Measurements from ENCODE around the gene SPATA33.

The SPATA33 gene

GRCh38 chr16:89613954-89614459 is 43.6 kb upstream of the SPATA33 start:
- no peak for DNase-seq (ENCODE audit: extremely low spot score)
- ChIA-PET POLR2A (interaction anchor here (1.0 to 1.5 kb wide), 3 partner anchors 41 to 49 kb away, joined by 3 to 4 read pairs (median 3); no protein-coding TSS in a partner anchor), CTCF (interaction anchor here (1.3 to 2.1 kb wide), 2 partner anchors 19 to 27 kb away, joined by 4 to 8 read pairs; no protein-coding TSS in a partner anchor)
- no peak for TF ChIP-seq HDGF (IDR thresholded peaks at IDR 0.05; ENCODE audit: borderline replicate concordance)
- no peak for TF ChIP-seq LEF1 (IDR thresholded peaks at IDR 0.05; ENCODE audit: borderline replicate concordance)
- TF ChIP-seq SP1 (IDR thresholded peaks at IDR 0.05), result no peak
- no peak for TF ChIP-seq TARDBP (IDR thresholded peaks at IDR 0.05)
- no peak for TF ChIP-seq FOXM1 (IDR thresholded peaks at IDR 0.05; ENCODE audit: borderline replicate concordance)
- no peak for TF ChIP-seq CTBP1 (IDR thresholded peaks at IDR 0.05; ENCODE audit: borderline replicate concordance)
- no peak for TF ChIP-seq NFRKB (IDR thresholded peaks at IDR 0.05)
- no peak for TF ChIP-seq ARNT (IDR thresholded peaks at IDR 0.05)
- no peak for TF ChIP-seq FOXK2 (IDR thresholded peaks at IDR 0.05)
- no peak for TF ChIP-seq ELF4 (IDR thresholded peaks at IDR 0.05)

DNA sequence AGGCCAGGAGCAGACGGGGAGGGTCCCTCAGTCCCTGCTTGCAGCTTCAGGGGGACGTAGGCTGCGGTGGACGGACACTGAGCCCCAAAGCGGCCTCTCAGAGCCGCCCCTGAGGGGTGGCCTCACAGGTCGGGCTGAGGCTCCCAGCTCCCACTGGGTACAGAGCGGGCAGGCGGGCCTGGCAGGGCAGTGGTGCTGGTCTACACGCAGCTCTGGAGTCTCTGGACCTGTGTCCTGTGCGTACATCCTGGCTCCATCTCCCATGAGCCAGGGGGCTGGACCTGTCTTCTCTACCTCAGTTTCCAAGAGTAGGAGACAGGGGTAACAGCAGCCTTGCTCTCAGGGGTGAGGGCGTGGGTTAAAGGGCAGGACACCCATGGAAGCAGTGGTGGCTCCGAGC is 42.5 kb upstream of the SPATA33 start:
- no peak for DNase-seq (ENCODE audit: extremely low spot score)
- no peak for TF ChIP-seq LEF1 (IDR thresholded peaks at IDR 0.05; ENCODE audit: borderline replicate concordance)
- TF ChIP-seq FOXM1 (IDR thresholded peaks at IDR 0.05; ENCODE audit: borderline replicate concordance), result no peak
- TF ChIP-seq NFRKB (IDR thresholded peaks at IDR 0.05), result no peak
- TF ChIP-seq FOXK2 (IDR thresholded peaks at IDR 0.05), result no peak
- TF ChIP-seq, protein P1, sequence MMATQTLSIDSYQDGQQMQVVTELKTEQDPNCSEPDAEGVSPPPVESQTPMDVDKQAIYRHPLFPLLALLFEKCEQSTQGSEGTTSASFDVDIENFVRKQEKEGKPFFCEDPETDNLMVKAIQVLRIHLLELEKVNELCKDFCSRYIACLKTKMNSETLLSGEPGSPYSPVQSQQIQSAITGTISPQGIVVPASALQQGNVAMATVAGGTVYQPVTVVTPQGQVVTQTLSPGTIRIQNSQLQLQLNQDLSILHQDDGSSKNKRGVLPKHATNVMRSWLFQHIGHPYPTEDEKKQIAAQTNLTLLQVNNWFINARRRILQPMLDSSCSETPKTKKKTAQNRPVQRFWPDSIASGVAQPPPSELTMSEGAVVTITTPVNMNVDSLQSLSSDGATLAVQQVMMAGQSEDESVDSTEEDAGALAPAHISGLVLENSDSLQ (IDR thresholded peaks at IDR 0.05), result no peak
- TF ChIP-seq FOXA1 (IDR thresholded peaks at IDR 0.05), result no peak
- TF ChIP-seq BHLHE40 (IDR thresholded peaks at IDR 0.05; ENCODE audit: borderline replicate concordance), result no peak
- TF ChIP-seq ELF4 (IDR thresholded peaks at IDR 0.05), result no peak
- TF ChIP-seq TARDBP (IDR thresholded peaks at IDR 0.05), result no peak
- TF ChIP-seq SUZ12 (IDR thresholded peaks at IDR 0.05), result no peak
- TF ChIP-seq SP1 (IDR thresholded peaks at IDR 0.05), result no peak
- no peak for TF ChIP-seq ARNT (IDR thresholded peaks at IDR 0.05)
- TF ChIP-seq L3MBTL2 (conservative IDR thresholded peaks at IDR 0.05), result no peak
- TF ChIP-seq HDGF (IDR thresholded peaks at IDR 0.05; ENCODE audit: borderline replicate concordance), result no peak
- ChIA-PET CTCF (interaction anchor here (0.7 to 2.1 kb wide), 4 partner anchors 13 to 55 kb away, joined by 3 to 8 read pairs (median 6); no protein-coding TSS in a partner anchor), POLR2A (interaction anchor here (1.2 to 1.4 kb wide), 2 partner anchors 50 to 367 kb away, joined by 3 to 4 read pairs; no protein-coding TSS in a partner anchor)

DNA sequence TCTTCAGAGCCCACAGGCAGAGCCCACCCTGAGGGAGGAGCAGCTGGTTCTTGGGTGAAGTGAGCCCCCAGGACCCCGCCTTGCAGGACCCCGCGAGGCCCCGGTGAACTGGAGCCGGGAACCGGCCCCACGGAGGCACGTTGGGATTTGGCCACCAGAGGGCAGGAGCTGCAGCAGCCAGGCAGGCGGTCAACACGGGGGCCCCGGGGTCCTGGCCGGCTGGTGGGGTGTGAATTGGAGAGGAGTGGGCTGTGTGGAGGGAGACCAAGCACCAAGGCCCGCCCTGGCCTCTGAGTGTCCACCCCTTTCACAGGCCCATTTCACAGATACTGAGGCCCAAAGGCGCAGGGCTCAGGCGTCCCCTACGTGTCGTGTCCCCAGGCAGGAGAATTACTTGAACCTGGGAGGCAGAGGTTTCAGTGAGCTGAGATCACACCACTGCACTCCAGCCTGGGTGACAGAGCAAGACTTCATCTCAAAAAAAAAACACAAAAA is 42.0 kb upstream of the SPATA33 start:
- CTCF ChIA-PET, result interaction anchor here (0.6 to 2.1 kb wide), 6 partner anchors 8 to 55 kb away, joined by 3 to 8 read pairs (median 3); no protein-coding TSS in a partner anchor
- TF ChIP-seq, protein P1 (IDR thresholded peaks at IDR 0.05), result no peak
- DNase-seq (ENCODE audit: extremely low spot score), result peak; percentile 70
- POLR2A ChIA-PET, result interaction anchor here (1.2 to 1.4 kb wide), 2 partner anchors 50 to 368 kb away, joined by 3 to 4 read pairs; no protein-coding TSS in a partner anchor

DNA sequence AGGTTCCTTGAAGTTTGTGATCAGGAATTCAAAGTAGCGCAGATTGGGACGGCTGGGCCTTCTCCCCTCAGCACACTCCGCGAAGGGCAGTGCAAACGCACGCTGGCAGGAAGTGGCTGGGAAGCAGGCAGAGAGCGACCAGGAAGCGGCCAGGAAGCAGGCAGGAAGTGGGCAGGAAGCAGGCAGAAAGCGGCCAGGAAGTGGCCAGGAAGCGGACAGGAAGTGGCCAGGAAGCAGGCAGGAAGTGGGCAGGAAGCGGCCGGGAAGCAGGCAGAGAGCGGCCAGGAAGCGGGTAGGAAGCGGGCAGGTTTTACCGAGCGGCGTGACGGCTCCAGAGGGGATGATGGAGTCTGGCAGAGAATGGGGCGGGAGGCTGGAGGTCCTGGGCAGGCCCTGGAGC is 41.0 kb upstream of the SPATA33 start:
- POLR2A ChIA-PET, result no interaction called here
- TF ChIP-seq NFRKB (IDR thresholded peaks at IDR 0.05), result no peak
- no peak for TF ChIP-seq ARNT (IDR thresholded peaks at IDR 0.05)
- no peak for TF ChIP-seq BHLHE40 (IDR thresholded peaks at IDR 0.05; ENCODE audit: borderline replicate concordance)
- TF ChIP-seq, protein P1 (IDR thresholded peaks at IDR 0.05), result no peak
- TF ChIP-seq TARDBP (IDR thresholded peaks at IDR 0.05), result no peak
- TF ChIP-seq SUZ12 (IDR thresholded peaks at IDR 0.05), result no peak
- no peak for TF ChIP-seq ELF4 (IDR thresholded peaks at IDR 0.05)
- TF ChIP-seq SP1 (IDR thresholded peaks at IDR 0.05), result no peak
- TF ChIP-seq L3MBTL2 (conservative IDR thresholded peaks at IDR 0.05), result no peak
- no peak for DNase-seq (ENCODE audit: extremely low spot score)
- CTCF ChIA-PET, result no interaction called here

DNA sequence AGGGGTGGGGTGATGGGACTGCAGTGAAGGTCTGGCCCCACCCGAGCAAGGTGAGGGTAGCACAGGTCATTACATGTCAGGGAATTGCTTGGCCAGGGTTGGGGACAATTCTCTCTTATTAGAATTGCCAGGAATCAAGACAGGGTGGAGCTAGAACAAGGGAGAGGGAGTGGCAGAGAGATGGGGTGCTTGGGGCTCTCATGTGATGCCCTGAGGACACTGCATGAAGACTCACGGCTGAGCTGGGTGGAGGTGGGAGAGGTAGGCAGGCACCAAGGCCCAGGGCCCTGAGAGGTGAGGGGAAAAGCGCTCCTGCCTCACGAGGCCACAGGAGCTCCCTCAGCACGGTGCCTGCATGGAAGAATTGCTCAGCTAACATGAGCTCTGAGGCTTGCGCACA is 40.6 kb upstream of the SPATA33 start:
- ChIA-PET POLR2A (no interaction called here), CTCF (no interaction called here)
- no peak for DNase-seq (ENCODE audit: extremely low spot score)
- TF ChIP-seq, protein P1 (IDR thresholded peaks at IDR 0.05), result no peak
- no peak for TF ChIP-seq CTBP1 (IDR thresholded peaks at IDR 0.05; ENCODE audit: borderline replicate concordance)
- no peak for TF ChIP-seq TARDBP (IDR thresholded peaks at IDR 0.05)
- TF ChIP-seq SUZ12 (IDR thresholded peaks at IDR 0.05), result no peak
- TF ChIP-seq ZNF384 (IDR thresholded peaks at IDR 0.05), result no peak

Data from HEK293T (cell line).